ENCODE data around the gene NDUFB10. TPM values are rescaled to one million over a fixed set of nuclear protein-coding genes. Genes with fewer than 3 reads are reported as not detected.

NDUFB10 gene
- total and polyA plus RNA-seq, 2 donors (not counting 1 experiment from before 2014, with no cell fraction given) = 123 to 149 TPM

- Histone ChIP-seq H2AFZ (ENCODE audit: low read length) (no peak overlapping the region), H3K4me2 (ENCODE audit: extremely low read depth, insufficient read depth, low read length) (no peak overlapping the region), H3K27me3 (ENCODE audit: control insufficient read depth, insufficient read depth, low read length) (no peaks in the 10 kb centered on the region), H3K79me2 (ENCODE audit: control insufficient read depth, insufficient read depth, low read length) (peaks cover 72% of the 10 kb centered on the region), H3K36me3 (ENCODE audit: control insufficient read depth, insufficient read depth, low read length) (peaks cover 29% of the 10 kb centered on the region), H4K20me1 (ENCODE audit: control insufficient read depth, extremely low read depth, insufficient read depth, low read length) (no peaks in the 10 kb centered on the region), H3K27ac (ENCODE audit: insufficient read depth, low read length) (no peak overlapping the region), H3K9me3 (ENCODE audit: control insufficient read depth, insufficient read depth, low read depth, low read length) (no peaks in the 10 kb centered on the region), H3K4me1 (ENCODE audit: control insufficient read depth, extremely low read depth, insufficient read depth, low read length) (peaks cover 24% of the 10 kb centered on the region), H3K9ac (ENCODE audit: insufficient read depth, low read length) (no peak overlapping the region), H3K4me3 (replicated peaks in 1 of 4; ENCODE audit: control extremely low read depth in 1 of 4, insufficient read depth in 1 of 4, low read depth in 3 of 4, low read length in 4 of 4) (no peak overlapping the region)
- DNase-seq (ENCODE audit: low read depth in 2 of 2) = no peak
- TF ChIP-seq EZH2 (IDR thresholded peaks at IDR 0.05; ENCODE audit: low read length, missing control alignments) (no peak), CTCF (conservative IDR thresholded peaks at IDR 0.05 in 1 of 2, IDR thresholded peaks at IDR 0.05 in 1 of 2; ENCODE audit: low read depth in 1 of 2, low read length in 2 of 2) (no peak)
Measured at GRCh38 chr16:2005646-2006045, 46.3 kb downstream of the NDUFB10 start.

- TF ChIP-seq CTCF (conservative IDR thresholded peaks at IDR 0.05 in 1 of 2, IDR thresholded peaks at IDR 0.05 in 1 of 2; ENCODE audit: low read depth in 1 of 2, low read length in 2 of 2) (no peak), EZH2 (IDR thresholded peaks at IDR 0.05; ENCODE audit: low read length, missing control alignments) (no peak)
- H2AFZ ChIP-seq (ENCODE audit: low read length) = no peak overlapping the region
- H3K4me1 ChIP-seq (ENCODE audit: control insufficient read depth, extremely low read depth, insufficient read depth, low read length) = peaks cover 24% of the 10 kb centered on the region
- no peak overlapping the region for H3K4me2 ChIP-seq (ENCODE audit: extremely low read depth, insufficient read depth, low read length)
- no peaks in the 10 kb centered on the region for H3K9me3 ChIP-seq (ENCODE audit: control insufficient read depth, insufficient read depth, low read depth, low read length)
- no peaks in the 10 kb centered on the region for H4K20me1 ChIP-seq (ENCODE audit: control insufficient read depth, extremely low read depth, insufficient read depth, low read length)
- no peak overlapping the region for H3K4me3 ChIP-seq (replicated peaks in 1 of 4; ENCODE audit: control extremely low read depth in 1 of 4, insufficient read depth in 1 of 4, low read depth in 3 of 4, low read length in 4 of 4)
- H3K9ac ChIP-seq (ENCODE audit: insufficient read depth, low read length) = no peak overlapping the region
- DNase-seq (ENCODE audit: low read depth in 2 of 2) = no peak
- no peaks in the 10 kb centered on the region for H3K27me3 ChIP-seq (ENCODE audit: control insufficient read depth, insufficient read depth, low read length)
- peaks cover 72% of the 10 kb centered on the region for H3K79me2 ChIP-seq (ENCODE audit: control insufficient read depth, insufficient read depth, low read length)
- peaks cover 24% of the 10 kb centered on the region for H3K36me3 ChIP-seq (ENCODE audit: control insufficient read depth, insufficient read depth, low read length)
- peak overlapping the region; percentile 8 for H3K27ac ChIP-seq (ENCODE audit: insufficient read depth, low read length)
Measured at GRCh38 chr16:2006317-2006716, 47.0 kb downstream of the NDUFB10 start.

GRCh38 chr16:2007081-2007836 is 47.9 kb downstream of the NDUFB10 start:
- Histone ChIP-seq H3K9ac (ENCODE audit: insufficient read depth, low read length) (peak overlapping the region; percentile 33), H3K79me2 (ENCODE audit: control insufficient read depth, insufficient read depth, low read length) (peaks cover 71% of the 10 kb centered on the region)

More at GRCh38 chr16:2007081-2007836, 47.9 kb downstream of the NDUFB10 start:
- DNase-seq (ENCODE audit: low read depth in 2 of 2) = no peak
- H2AFZ ChIP-seq (ENCODE audit: low read length) = no peak overlapping the region
- TF ChIP-seq CTCF (conservative IDR thresholded peaks at IDR 0.05 in 1 of 2, IDR thresholded peaks at IDR 0.05 in 1 of 2; ENCODE audit: low read depth in 1 of 2, low read length in 2 of 2) = no peak
- no peak for TF ChIP-seq EZH2 (IDR thresholded peaks at IDR 0.05; ENCODE audit: low read length, missing control alignments)
- peak overlapping the region; percentile 58 to 82 (median 71) for H3K4me3 ChIP-seq (replicated peaks in 1 of 4; ENCODE audit: control extremely low read depth in 1 of 4, insufficient read depth in 1 of 4, low read depth in 3 of 4, low read length in 4 of 4)
- no peaks in the 10 kb centered on the region for H3K9me3 ChIP-seq (ENCODE audit: control insufficient read depth, insufficient read depth, low read depth, low read length)
- peaks cover 24% of the 10 kb centered on the region for H3K4me1 ChIP-seq (ENCODE audit: control insufficient read depth, extremely low read depth, insufficient read depth, low read length)
- peaks cover 18% of the 10 kb centered on the region for H3K36me3 ChIP-seq (ENCODE audit: control insufficient read depth, insufficient read depth, low read length)
- peak overlapping the region; percentile 95 for H3K4me2 ChIP-seq (ENCODE audit: extremely low read depth, insufficient read depth, low read length)
- H3K27ac ChIP-seq (ENCODE audit: insufficient read depth, low read length) = peak overlapping the region; percentile 59
- no peaks in the 10 kb centered on the region for H4K20me1 ChIP-seq (ENCODE audit: control insufficient read depth, extremely low read depth, insufficient read depth, low read length)
- H3K27me3 ChIP-seq (ENCODE audit: control insufficient read depth, insufficient read depth, low read length) = no peaks in the 10 kb centered on the region
